Suprapubic skin (tissue), 4 donors: ENCODE results near the gene SLC8A1. TPM values are rescaled to one million over a fixed set of nuclear protein-coding genes. Genes with fewer than 3 reads are reported as not detected.

Experiments
- DNase-seq, 2 donors: peaks; one replicate each; pipeline ENCODE4 v3.0.0-alpha.2; 2019; ENCODE audit warnings: low spot score in 2 of 2
- H3K27ac ChIP-seq: fragments of 200-600 bp; sonication (generic); one replicate; pipeline ENCODE4 v1.5.1; 2019
- H3K27me3 ChIP-seq: fragments of 200-600 bp; sonication (generic); one replicate; pipeline ENCODE4 v1.5.1; 2019
- H3K36me3 ChIP-seq: fragments of 200-600 bp; sonication (generic); one replicate; pipeline ENCODE4 v1.5.1; 2019
- H3K4me1 ChIP-seq: fragments of 200-600 bp; sonication (generic); one replicate; pipeline ENCODE4 v1.5.1; 2019
- H3K4me3 ChIP-seq: fragments of 200-600 bp; sonication (generic); one replicate; pipeline ENCODE4 v1.5.1; 2019; ENCODE audit warnings: mild to moderate bottlenecking
- H3K9me3 ChIP-seq: fragments of 200-600 bp; sonication (generic); one replicate; pipeline ENCODE4 v1.5.1; 2019
- CTCF ChIP-seq, 2 donors: fragments of 200-600 bp in 1 of 2; fragments of 450-650 bp in 1 of 2; sonication (generic) in 1 of 2; IDR thresholded peaks; one replicate each; pipeline ENCODE4 v1.5.1; 2016 to 2019; ENCODE audit warnings: antibody characterized with exemption in 2 of 2, mild to moderate bottlenecking in 1 of 2, moderate library complexity in 1 of 2
- EP300 ChIP-seq: sonication (generic); formaldehyde crosslinking; IDR thresholded peaks from one replicate; pipeline ENCODE4 v1.6.1; 2017; ENCODE audit warnings: antibody characterized with exemption
- POLR2A ChIP-seq, 2 donors: fragments of 450-650 bp; IDR thresholded peaks; one replicate each; pipeline ENCODE4 v1.6.1; 2017; ENCODE audit warnings: antibody characterized with exemption in 2 of 2, mild to moderate bottlenecking in 2 of 2, moderate library complexity in 2 of 2
- POLR2AphosphoS5 ChIP-seq, 3 donors: sonication (generic); formaldehyde crosslinking; IDR thresholded peaks; one replicate each; pipeline ENCODE4 v1.6.1; 2017; ENCODE audit warnings: antibody characterized with exemption in 3 of 3
- WGBS: methylation state at CpG from one replicate; pipeline ENCODE4 v1.1.5; 2018; 5-methylcytosine and 5-hydroxymethylcytosine counted together
- total RNA-seq, 4 donors: library from RNA; depleted of rRNA; stranded (reverse); fragments of >200 nt; gene quantifications; one replicate each; pipeline ENCODE4 v1.1.0, GENCODE V29; 2016

Gene SLC8A1
- total RNA-seq, 4 donors from 2014 or later = 2.4 to 14.4 (median 9.9) TPM

GRCh38 chr2:40405465-40405864 lies 46.4 kb downstream of the SLC8A1 start:
- H3K4me3 ChIP-seq = no peak overlapping the region
- H3K36me3 ChIP-seq = no peaks in the 10 kb centered on the region
- no peak for DNase-seq
- no peaks in the 10 kb centered on the region for H3K27me3 ChIP-seq
- peaks cover 3% of the 10 kb centered on the region for H3K4me1 ChIP-seq
- 76% methylated on average over 3 of the region's 3 CpGs for WGBS
- no peak for TF ChIP-seq POLR2AphosphoS5 (IDR thresholded peaks at IDR 0.05)
- TF ChIP-seq CTCF (IDR thresholded peaks at IDR 0.05) = no peak
- no peak for TF ChIP-seq POLR2A (IDR thresholded peaks at IDR 0.05)
- TF ChIP-seq EP300 = no peak
- no peaks in the 10 kb centered on the region for H3K9me3 ChIP-seq
- no peak overlapping the region for H3K27ac ChIP-seq

- 93% methylated on average over 4 of the region's 4 CpGs for WGBS
- TF ChIP-seq CTCF (IDR thresholded peaks at IDR 0.05) (no peak), EP300 (no peak), POLR2AphosphoS5 (IDR thresholded peaks at IDR 0.05) (no peak), POLR2A (IDR thresholded peaks at IDR 0.05) (no peak)
These were observed 47.4 kb downstream of the SLC8A1 start for GRCh38 chr2:40404517-40404916.

GRCh38 chr2:40403233-40403836 lies 48.6 kb downstream of the SLC8A1 start:
- WGBS = 70% methylated on average over 4 of the region's 4 CpGs
- H3K36me3 ChIP-seq = no peaks in the 10 kb centered on the region
- H3K4me3 ChIP-seq = no peak overlapping the region
- TF ChIP-seq POLR2A (IDR thresholded peaks at IDR 0.05) (no peak), CTCF (IDR thresholded peaks at IDR 0.05) (no peak), EP300 (no peak), POLR2AphosphoS5 (IDR thresholded peaks at IDR 0.05) (no peak)
- H3K9me3 ChIP-seq = no peaks in the 10 kb centered on the region
- H3K27ac ChIP-seq = no peak overlapping the region
- DNase-seq = no peak
- peaks cover 3% of the 10 kb centered on the region for H3K4me1 ChIP-seq
- H3K27me3 ChIP-seq = no peaks in the 10 kb centered on the region

More at GRCh38 chr2:40404517-40404916, 47.4 kb downstream of the SLC8A1 start:
- Histone ChIP-seq H3K9me3 (no peaks in the 10 kb centered on the region), H3K4me1 (peaks cover 3% of the 10 kb centered on the region), H3K36me3 (no peaks in the 10 kb centered on the region), H3K27ac (no peak overlapping the region), H3K27me3 (no peaks in the 10 kb centered on the region), H3K4me3 (no peak overlapping the region)
- no peak for DNase-seq

GRCh38 chr2:40401896-40402295 lies 50.0 kb downstream of the SLC8A1 start:
- H3K4me3 ChIP-seq = no peak overlapping the region
- no peaks in the 10 kb centered on the region for H3K36me3 ChIP-seq
- H3K27me3 ChIP-seq = no peaks in the 10 kb centered on the region
- no peaks in the 10 kb centered on the region for H3K9me3 ChIP-seq
- TF ChIP-seq EP300 = no peak
- no peak for TF ChIP-seq CTCF (IDR thresholded peaks at IDR 0.05)
- TF ChIP-seq POLR2A (IDR thresholded peaks at IDR 0.05) = no peak
- TF ChIP-seq POLR2AphosphoS5 (IDR thresholded peaks at IDR 0.05) = no peak
- 94% methylated on average over 3 of the region's 3 CpGs for WGBS
- H3K4me1 ChIP-seq = peaks cover 3% of the 10 kb centered on the region
- no peak for DNase-seq
- no peak overlapping the region for H3K27ac ChIP-seq

GRCh38 chr2:40400336-40400953 lies 51.4 kb downstream of the SLC8A1 start:
- H3K4me1 ChIP-seq = peaks cover 3% of the 10 kb centered on the region
- no peaks in the 10 kb centered on the region for H3K9me3 ChIP-seq
- TF ChIP-seq CTCF (IDR thresholded peaks at IDR 0.05) (no peak), POLR2A (IDR thresholded peaks at IDR 0.05) (no peak), POLR2AphosphoS5 (IDR thresholded peaks at IDR 0.05) (no peak), EP300 (no peak)
- WGBS = 37% methylated on average over 3 of the region's 3 CpGs
- no peak overlapping the region for H3K27ac ChIP-seq
- no peak overlapping the region for H3K4me3 ChIP-seq
- no peaks in the 10 kb centered on the region for H3K27me3 ChIP-seq
- DNase-seq = no peak
- no peaks in the 10 kb centered on the region for H3K36me3 ChIP-seq
